GM12878 (cell line): ENCODE measurements around the gene CADPS.

Experiments used
- EP300 ChIP-seq, 2 experiments: fragments of 150-350 bp in 1 of 2; IDR thresholded peaks; 2 replicates each; pipeline ENCODE4 v1.6.1; 2011 to 2012; ENCODE audit warnings: low read depth in 2 of 2, low read length in 2 of 2, borderline replicate concordance in 1 of 2, improper control_type of control experiment in 1 of 2, inconsistent platforms in 1 of 2; ENCODE audit not compliant: control insufficient read depth in 1 of 2
- HDAC2 ChIP-seq: fragments of 200-600 bp; sonication (generic); IDR thresholded peaks from 2 replicates; pipeline ENCODE4 v1.6.1; 2017
- NR2C2 ChIP-seq: IDR thresholded peaks from 2 replicates; pipeline ENCODE4 v1.6.1; 2011; ENCODE audit warnings: borderline replicate concordance, low read depth; ENCODE audit not compliant: control insufficient read depth, insufficient read length
- ZBTB11 ChIP-seq: fragments of 450-650 bp; formaldehyde crosslinking; IDR thresholded peaks from 2 replicates; pipeline ENCODE4 v1.5.0; 2022; ENCODE audit warnings: mild to moderate bottlenecking, missing genetic modification characterization

- TF ChIP-seq ZBTB11 (CRISPR knock-in tag): no peak
- no peak for TF ChIP-seq NR2C2
- TF ChIP-seq EP300 (IDR thresholded peaks at IDR 0.05; ENCODE audit: borderline replicate concordance in 1 of 2, control insufficient read depth in 1 of 2, low read depth in 2 of 2, low read length in 2 of 2): no peak
- no peak for TF ChIP-seq HDAC2
These were observed 395.9 kb downstream of the CADPS start for GRCh38 chr3:62479326-62479725.
